DMS53 treated with DMSO at 0.1 percent for 48 hours (cell line): ENCODE data around the gene C3orf38.
"Not testable (repeated sequence)": the region's sequence is repeated elsewhere in the genome, so short reads cannot be mapped to it uniquely, and the experiment has no call there.

Experiments used
- DNase-seq: peaks from one replicate; lab custom pipeline; 2025; ENCODE audit not compliant: unreplicated experiment; lab: John Stamatoyannopoulos, UW

Gene C3orf38

GRCh38 chr3:88151358-88151757, 1.6 kb downstream of the C3orf38 start:
- DNase-seq, result no peak

GRCh38 chr3:88152841-88153240, 3.1 kb downstream of the C3orf38 start:
- DNase-seq, result no peak

- DNase-seq, result no peak
Measured at GRCh38 chr3:88166419-88166971, 16.7 kb downstream of the C3orf38 start.

- DNase-seq, result no peak
Measured at GRCh38 chr3:88167173-88167572, 17.4 kb downstream of the C3orf38 start.

- no peak for DNase-seq
Measured at GRCh38 chr3:88167704-88168103, 17.9 kb downstream of the C3orf38 start.

GRCh38 chr3:88168171-88168570, 18.4 kb downstream of the C3orf38 start:
- DNase-seq, result no peak

- DNase-seq, result no peak
Measured at GRCh38 chr3:88180398-88180999, 30.7 kb downstream of the C3orf38 start.

GRCh38 chr3:88182165-88182918, 32.6 kb downstream of the C3orf38 start:
- not testable (repeated sequence) for DNase-seq

GRCh38 chr3:88188436-88188835, 38.7 kb downstream of the C3orf38 start:
- no peak for DNase-seq

- DNase-seq, result no peak
Measured at GRCh38 chr3:88189361-88189810, 39.6 kb downstream of the C3orf38 start.

GRCh38 chr3:88191872-88192409, 42.2 kb downstream of the C3orf38 start:
- DNase-seq, result no peak

- DNase-seq, result no peak
Measured at GRCh38 chr3:88192631-88193030, 42.9 kb downstream of the C3orf38 start.

GRCh38 chr3:88195951-88196434, 46.2 kb downstream of the C3orf38 start:
- DNase-seq, result no peak

- no peak for DNase-seq
Measured at GRCh38 chr3:88198121-88198520, 48.4 kb downstream of the C3orf38 start.

GRCh38 chr3:88203642-88204055, 53.9 kb downstream of the C3orf38 start:
- no peak for DNase-seq
